Fibroblast of mammary gland (primary cell): ENCODE measurements around the gene GGT6.
A peak's percentile ranks its signal among the peaks of the same experiment; 100 is the strongest.
"Not testable (repeated sequence)": the region's sequence is repeated elsewhere in the genome, so short reads cannot be mapped to it uniquely, and the experiment has no call there.

Experiments
- DNase-seq: peaks from one replicate; pipeline ENCODE4 v3.0.0-alpha.2; 2010; ENCODE audit warnings: low read depth
- H3K4me3 ChIP-seq: 2 replicates; pipeline ENCODE4 v1.5.1; 2011; ENCODE audit warnings: low read depth, mild to moderate bottlenecking, low read length, moderate library complexity; ENCODE audit not compliant: control insufficient read depth
- CTCF ChIP-seq: conservative IDR thresholded peaks from 2 replicates; pipeline ENCODE4 v1.5.1; 2011; ENCODE audit warnings: low read depth, low read length, inconsistent platforms; ENCODE audit not compliant: control insufficient read depth, insufficient read depth

GGT6 gene

GRCh38 chr17:4592240-4593005 lies 32.0 kb upstream of the GGT6 start:
- TF ChIP-seq CTCF = no peak
- no peak for DNase-seq
- no peak overlapping the region for H3K4me3 ChIP-seq

- DNase-seq = peak; percentile 49
- no peak overlapping the region for H3K4me3 ChIP-seq
These were observed 31.2 kb upstream of the GGT6 start for GRCh38 chr17:4591529-4591928.

GRCh38 chr17:4590981-4591453 lies 30.6 kb upstream of the GGT6 start:
- DNase-seq = no peak
- TF ChIP-seq CTCF = no peak
- no peak overlapping the region for H3K4me3 ChIP-seq

More at GRCh38 chr17:4591529-4591928, 31.2 kb upstream of the GGT6 start:
- TF ChIP-seq CTCF = no peak

GRCh38 chr17:4590042-4590441 lies 29.7 kb upstream of the GGT6 start:
- not testable (repeated sequence) for DNase-seq, H3K4me3 ChIP-seq

- no peak for DNase-seq
- no peak for TF ChIP-seq CTCF
- H3K4me3 ChIP-seq = no peak overlapping the region
These were observed 28.7 kb upstream of the GGT6 start for GRCh38 chr17:4588898-4589625.

- DNase-seq = no peak
- TF ChIP-seq CTCF = no peak
- no peak overlapping the region for H3K4me3 ChIP-seq
These were observed 28.0 kb upstream of the GGT6 start for GRCh38 chr17:4588391-4588790.

- H3K4me3 ChIP-seq = no peak overlapping the region
- no peak for DNase-seq
- TF ChIP-seq CTCF = no peak
These were observed 27.4 kb upstream of the GGT6 start for GRCh38 chr17:4587803-4588202.
